ENCODE data around the gene SH3PXD2B.

- TF ChIP-seq, protein P1, sequence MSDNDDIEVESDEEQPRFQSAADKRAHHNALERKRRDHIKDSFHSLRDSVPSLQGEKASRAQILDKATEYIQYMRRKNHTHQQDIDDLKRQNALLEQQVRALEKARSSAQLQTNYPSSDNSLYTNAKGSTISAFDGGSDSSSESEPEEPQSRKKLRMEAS (IDR thresholded peaks at IDR 0.05; ENCODE audit: low read depth, low read length): no peak
- TF ChIP-seq ZNF24 (IDR thresholded peaks at IDR 0.05) (no peak), REST (IDR thresholded peaks at IDR 0.05; ENCODE audit: low read depth, low read length) (no peak), SIN3A (IDR thresholded peaks at IDR 0.05; ENCODE audit: low read depth, low read length) (no peak)
- TF ChIP-seq, protein P2, sequence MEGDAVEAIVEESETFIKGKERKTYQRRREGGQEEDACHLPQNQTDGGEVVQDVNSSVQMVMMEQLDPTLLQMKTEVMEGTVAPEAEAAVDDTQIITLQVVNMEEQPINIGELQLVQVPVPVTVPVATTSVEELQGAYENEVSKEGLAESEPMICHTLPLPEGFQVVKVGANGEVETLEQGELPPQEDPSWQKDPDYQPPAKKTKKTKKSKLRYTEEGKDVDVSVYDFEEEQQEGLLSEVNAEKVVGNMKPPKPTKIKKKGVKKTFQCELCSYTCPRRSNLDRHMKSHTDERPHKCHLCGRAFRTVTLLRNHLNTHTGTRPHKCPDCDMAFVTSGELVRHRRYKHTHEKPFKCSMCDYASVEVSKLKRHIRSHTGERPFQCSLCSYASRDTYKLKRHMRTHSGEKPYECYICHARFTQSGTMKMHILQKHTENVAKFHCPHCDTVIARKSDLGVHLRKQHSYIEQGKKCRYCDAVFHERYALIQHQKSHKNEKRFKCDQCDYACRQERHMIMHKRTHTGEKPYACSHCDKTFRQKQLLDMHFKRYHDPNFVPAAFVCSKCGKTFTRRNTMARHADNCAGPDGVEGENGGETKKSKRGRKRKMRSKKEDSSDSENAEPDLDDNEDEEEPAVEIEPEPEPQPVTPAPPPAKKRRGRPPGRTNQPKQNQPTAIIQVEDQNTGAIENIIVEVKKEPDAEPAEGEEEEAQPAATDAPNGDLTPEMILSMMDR (IDR thresholded peaks at IDR 0.05 in 2 of 3, conservative IDR thresholded peaks at IDR 0.05 in 1 of 3; ENCODE audit: control insufficient read depth in 2 of 3, extremely low read depth in 1 of 3, insufficient read depth in 1 of 3, low read depth in 3 of 3, low read length in 3 of 3): no peak
These were observed 49.6 kb downstream of the SH3PXD2B start for GRCh38 chr5:172404746-172405145.

Measured in GM12878 (cell line).